COLO829 (cell line): ENCODE data around the gene SLC38A4.
"Not testable (repeated sequence)": the region's sequence is repeated elsewhere in the genome, so short reads cannot be mapped to it uniquely, and the experiment has no call there.

Experiments used
- DNase-seq: peaks from one replicate; pipeline ENCODE4 v3.0.0; 2012; ENCODE audit warnings: low spot score

The SLC38A4 gene

GRCh38 chr12:46774322-46774633 is 51.5 kb downstream of the SLC38A4 start:
- no peak for DNase-seq

- DNase-seq, result no peak
These were observed 52.0 kb downstream of the SLC38A4 start for GRCh38 chr12:46773586-46774321.

DNA sequence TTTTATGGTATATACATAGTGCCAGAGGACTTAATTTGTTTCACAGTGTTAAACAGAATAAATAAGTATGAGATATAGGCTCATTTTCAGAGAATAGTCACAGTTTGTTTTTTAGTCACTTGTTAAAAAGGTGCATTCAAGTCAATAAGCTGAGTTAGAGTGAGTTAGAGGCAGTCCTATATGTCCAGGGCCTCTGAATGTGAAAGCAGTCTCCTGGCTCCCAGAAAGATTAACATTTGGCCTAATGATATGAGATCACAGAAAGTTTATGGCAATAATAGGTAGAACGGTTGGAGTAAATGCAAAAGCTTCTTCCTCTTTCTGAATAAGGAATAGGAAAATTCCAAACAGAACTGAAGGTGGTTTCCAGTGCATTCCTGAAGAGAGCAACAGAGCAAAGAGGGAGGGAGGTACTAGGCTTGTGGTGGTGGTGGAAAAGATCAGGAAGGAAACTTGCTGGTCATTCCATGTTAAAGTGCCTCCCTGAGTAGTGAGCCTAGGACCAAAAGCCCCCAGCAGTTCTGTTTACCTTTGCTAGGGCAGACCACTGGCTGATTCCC is 54.4 kb downstream of the SLC38A4 start:
- no peak for DNase-seq

DNA sequence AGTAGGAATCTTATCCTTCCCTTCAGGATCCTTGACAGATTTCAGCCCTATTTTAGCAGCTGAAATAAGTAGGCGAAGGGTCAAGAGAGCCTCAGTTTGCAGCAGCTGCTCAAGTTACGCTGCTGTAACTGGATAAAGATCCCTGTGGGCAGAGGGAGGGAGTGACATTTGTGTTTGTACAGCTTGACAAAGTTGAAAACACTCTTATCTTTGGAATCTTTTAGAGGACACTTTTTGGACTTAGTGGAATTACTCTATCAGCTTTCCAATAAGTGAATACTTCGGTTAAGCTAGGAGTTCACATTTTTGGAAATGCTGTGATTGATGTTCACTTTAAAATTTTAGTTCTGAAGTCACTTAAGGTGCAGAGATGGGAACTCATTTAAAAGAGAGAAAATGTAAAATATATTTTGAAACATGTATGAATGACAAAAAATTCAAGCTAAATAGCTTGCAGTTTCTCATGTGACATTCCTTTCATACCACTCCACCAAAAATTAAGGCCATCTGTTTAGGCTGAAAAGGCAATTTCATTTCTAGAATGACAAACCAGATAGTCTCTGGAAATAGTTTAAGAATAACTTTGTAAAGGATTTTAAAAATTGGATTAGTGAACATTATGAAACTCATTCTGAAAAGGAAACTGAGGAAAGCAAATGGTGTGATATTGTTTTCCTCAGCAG is 55.2 kb downstream of the SLC38A4 start:
- DNase-seq, result no peak

DNA sequence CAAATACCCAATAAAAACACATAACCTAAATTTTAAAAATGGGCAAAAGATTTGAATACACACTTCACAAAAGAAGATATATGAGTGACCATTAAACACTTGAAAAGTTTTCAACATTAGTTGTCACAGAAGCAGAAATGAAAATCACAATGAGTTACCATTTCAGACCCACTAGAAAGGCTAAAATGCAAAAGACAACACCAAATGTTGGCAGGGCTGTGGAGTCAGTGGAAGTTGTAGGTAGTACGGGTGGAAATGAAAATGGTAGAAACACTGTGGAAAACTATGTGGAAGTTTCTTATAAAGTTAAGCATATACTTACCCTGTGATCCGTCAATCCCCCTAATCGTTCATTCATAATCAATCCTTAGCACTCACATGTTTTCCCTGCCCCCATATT is 61.8 kb downstream of the SLC38A4 start:
- DNase-seq, result no peak

DNA sequence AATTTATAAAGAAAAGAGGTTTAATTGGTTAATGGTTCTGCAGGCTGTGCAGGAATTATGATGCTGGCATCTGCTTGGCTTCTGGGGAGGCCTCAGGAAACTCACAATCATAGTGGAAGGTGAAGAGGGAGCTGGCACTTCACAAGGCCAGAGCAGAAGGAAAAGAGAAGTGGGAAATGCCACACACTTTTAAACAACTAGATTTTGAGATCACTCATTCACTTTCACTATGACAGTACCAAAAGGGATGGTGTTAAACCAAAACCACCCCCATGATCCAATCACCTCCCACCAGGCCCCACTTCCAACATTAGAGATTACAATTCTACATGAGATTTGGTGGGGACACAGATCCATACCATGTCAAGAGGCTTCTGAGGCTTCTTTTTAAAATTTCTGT is 62.6 kb downstream of the SLC38A4 start:
- no peak for DNase-seq

- DNase-seq, result no peak
These were observed 71.2 kb downstream of the SLC38A4 start for GRCh38 chr12:46754550-46754949.

DNA sequence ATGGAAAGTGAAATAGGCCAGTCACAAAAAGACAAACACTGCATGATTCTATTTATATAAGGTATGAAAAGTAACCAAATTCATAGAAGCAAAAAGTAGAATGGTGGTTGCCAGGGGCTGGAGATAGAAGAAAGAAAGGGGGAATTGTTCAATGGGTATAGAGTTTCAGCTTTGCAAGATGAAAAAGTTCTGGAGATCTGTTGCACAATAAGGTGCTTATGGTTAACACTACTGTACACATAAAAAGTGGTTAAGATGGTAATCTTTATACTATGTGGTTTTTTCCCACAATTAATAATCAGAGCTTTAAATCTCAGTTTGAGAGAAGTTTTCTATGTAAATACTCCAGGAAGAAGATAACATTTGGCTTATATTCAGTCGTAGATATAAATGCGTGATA is 73.4 kb downstream of the SLC38A4 start:
- DNase-seq, result peak; percentile 20

- DNase-seq, result no peak
These were observed 74.6 kb downstream of the SLC38A4 start for GRCh38 chr12:46751173-46751572.

DNA sequence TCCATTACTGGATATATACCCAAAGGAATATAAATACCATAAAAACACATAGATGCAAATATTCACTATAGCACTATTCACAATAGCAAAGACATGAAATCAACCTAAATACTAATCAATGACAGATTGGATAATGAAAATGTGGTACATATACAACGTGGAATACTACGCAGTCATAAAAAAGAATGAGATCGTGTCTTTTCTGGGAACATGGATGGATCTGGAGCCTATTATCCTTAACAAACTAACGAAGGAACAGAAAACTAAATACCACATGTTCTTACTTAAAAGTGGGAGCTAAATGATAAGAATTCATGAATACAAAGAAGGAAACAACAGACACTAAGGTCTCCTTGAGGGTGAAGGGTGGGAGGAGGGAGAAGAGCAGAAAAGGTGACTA is 76.5 kb downstream of the SLC38A4 start:
- DNase-seq, result no peak

DNA sequence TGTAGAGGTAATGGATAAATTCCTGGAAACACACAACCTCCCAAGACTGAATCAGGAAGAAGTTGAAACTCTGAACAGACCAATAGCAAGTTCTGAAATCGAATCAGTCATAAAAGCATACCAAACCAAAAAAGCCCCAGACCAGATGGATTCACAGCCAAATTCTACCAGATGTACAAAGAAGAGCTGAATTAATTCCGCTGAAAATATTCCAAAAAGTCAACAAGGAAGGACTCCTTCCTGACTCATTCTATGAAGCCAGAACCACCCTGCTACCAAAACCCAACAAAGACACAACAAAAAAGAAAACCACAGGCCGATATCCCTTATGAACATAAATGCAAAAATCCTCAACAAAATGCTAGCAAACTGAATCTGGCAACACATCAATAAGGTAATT is 81.5 kb downstream of the SLC38A4 start:
- DNase-seq, result no peak

DNA sequence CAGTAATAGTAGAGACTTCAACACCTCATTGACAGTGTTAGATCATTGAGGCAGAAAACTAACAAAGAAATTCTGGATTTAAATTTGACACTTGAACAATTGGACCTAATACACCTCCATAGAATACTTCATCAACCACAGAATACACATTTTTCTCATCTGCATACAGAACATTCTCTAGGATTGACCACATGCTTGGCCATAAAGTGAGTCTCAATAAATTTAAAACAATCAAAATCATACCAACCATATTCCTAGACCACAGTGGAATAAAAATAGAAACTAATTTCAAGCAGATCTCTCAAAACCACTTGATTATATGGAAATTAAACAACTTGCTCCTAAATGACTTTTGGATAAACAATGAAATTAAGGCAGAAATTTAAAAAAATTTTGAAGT is 82.3 kb downstream of the SLC38A4 start:
- no peak for DNase-seq

GRCh38 chr12:46742271-46742670 is 83.5 kb downstream of the SLC38A4 start:
- not testable (repeated sequence) for DNase-seq

GRCh38 chr12:46725332-46725731 is 100.5 kb downstream of the SLC38A4 start:
- no peak for DNase-seq

DNA sequence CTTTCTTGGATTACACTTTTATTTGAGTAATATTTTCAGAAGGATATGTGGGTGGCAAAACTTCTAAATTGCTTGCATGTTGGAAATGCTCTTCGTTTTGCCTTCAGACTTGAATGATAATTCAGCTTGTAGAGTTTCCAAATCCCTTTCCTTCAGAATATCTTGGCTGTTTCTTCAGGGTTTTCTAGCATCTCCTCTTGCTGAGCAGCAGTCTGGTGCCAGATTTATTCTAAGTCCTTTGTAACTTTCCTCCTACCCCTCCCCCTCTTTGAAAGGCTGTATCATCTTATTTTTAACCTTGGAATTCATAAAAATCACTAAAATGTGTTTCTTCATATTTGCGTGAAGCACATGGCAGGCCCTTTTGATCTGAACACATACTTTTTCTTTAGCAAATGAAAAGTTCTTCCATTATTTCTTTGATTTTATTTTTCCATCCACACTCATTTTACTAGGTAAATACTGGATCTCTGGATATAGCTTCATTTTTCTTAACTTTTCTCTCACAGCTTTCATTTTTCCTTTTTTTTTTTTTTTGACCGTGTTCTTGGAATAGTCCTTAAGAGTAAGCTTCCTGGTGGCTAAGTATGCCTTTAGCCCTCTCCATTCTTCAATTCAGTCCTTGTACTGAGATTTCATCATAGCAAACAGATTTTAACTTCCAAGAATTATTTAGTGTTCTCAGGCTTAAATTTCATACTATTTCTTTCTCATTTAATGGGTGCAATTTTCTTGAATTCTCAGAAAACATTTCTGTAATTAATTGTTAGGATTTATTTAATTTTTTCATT is 102.0 kb downstream of the SLC38A4 start:
- DNase-seq, result no peak

DNA sequence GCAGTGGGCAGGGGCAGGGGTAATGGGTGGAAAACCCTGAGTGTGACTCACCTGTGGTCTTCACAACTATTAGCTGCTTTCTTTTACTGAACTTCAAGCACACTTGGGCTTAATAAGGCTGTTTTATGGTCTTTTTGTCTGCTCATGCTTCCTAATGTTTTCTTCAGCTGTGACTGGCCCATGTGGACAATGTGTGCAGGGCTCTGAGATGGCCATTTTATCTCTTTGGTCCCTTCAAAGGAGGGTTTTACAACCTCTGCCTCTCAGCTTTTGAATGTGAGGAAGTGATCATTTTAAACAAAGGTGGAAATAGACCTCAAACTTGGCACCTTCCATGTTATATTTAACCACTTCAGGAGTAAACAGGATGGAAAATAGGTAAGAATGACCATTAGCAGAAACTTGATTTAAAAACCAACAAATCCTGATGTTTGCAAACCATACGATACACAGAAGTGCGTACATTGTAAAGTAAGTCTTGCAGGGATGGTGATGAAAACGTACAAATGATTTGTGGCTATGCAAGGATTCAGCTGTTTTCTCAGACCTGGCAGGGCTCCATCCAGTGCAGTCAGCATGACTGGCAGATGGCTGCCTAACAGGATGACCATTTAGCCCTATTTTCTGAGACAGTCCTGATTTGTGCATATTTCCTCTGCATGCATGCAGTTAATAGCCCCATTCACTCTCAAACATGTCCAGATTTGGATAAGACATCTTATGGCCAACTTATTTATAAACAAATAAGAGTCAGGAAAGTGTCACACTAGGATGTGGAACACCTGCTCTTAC is 103.2 kb downstream of the SLC38A4 start:
- no peak for DNase-seq

DNA sequence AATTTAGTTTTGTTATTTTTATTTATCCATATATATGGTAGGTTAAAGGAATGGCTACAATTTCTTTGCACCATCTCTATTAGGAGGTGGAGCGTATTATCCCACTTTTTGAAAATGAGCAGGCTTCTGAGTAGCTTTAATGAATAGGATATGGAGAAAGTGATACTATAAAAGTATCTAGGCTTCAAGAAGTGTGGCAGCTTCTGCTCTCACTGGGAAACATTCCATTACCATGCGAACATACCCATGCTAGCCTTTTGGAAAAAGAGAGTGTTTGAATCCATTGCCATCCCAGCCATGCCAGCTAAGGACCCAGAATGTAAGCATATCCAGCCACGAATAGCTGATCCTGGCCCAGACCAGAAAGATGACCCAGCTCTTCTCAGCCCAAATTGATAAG is 107.3 kb downstream of the SLC38A4 start:
- no peak for DNase-seq

DNA sequence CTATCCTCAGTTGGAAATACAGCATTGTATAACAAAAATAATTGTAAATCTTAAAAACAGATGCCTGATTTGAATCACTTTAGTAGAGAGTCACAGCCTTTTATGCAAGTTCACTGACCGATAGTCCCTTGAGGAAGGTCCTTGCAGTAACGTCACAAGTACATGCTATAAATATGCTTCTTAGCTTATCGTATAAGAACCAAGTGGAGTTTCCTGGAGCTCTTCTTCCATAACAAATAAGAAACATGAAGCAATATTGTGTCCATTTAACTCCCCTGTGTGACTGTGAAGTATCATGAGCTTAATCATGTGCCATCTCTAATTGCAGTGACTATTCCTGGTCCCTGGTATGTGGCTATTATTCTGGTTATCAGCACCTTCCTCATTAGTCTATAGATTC is 107.9 kb downstream of the SLC38A4 start:
- no peak for DNase-seq

DNA sequence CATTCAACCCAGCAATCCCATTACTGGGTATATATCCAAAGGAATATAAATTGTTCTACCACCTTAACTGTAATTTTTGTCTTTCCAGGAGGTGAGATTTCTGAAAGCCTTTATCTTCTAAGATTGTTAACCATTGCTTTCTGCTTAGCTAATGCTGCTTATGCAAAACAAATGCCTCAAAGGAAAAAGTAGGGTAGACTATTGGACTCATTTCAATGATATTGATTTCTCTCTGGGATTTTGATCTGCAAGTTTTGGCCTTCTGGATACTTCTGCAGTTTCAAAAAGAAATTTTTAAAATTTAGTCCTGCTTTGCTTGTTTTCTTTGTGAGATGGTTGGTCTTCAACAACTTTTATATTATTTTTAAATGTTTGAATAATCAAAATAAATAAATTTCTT is 108.6 kb downstream of the SLC38A4 start:
- no peak for DNase-seq
